ENCODE data around the gene SUFU. TPM values are rescaled to one million over a fixed set of nuclear protein-coding genes. Genes with fewer than 3 reads are reported as not detected.
A peak's percentile ranks its signal among the peaks of the same experiment; 100 is the strongest.

SUFU gene
- total and polyA plus RNA-seq, 2 experiments from 2014 or later: 2.8 to 5.6 TPM

DNA sequence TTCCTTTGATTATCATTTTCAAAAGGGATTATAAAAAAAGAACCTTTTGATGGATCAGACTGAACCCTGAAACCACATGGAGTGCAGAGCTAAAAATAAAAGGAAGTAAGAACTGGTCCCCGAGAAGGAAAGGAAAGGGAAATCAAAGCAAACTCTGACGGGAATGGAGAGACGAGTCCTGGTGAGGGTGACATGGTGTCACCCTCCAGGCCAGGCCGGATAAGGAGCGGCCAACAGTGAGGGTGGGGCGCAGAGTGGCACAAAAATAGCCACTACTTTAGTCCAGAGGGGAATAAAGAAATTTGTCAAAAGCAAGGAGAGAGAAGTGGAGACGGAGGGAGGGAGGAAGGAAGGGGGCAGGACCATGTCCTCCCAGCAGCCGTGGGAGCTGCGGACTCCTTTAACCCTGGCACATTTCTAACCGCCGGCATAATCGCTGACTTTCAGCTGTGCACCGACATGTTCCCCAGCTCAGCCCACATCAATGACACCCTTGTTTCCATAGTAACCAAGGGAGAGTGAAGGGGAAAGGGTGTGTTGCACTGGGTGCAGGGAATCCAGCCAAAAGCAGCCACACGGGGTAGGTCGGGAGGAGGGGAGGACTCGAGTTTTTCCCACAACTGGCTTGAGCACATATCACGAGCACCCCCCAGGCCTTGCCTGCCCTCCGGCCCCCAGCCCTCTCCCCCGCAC is 170.2 kb downstream of the SUFU start:
- DNase-seq (ENCODE audit: low spot score): peak; percentile 72

DNA sequence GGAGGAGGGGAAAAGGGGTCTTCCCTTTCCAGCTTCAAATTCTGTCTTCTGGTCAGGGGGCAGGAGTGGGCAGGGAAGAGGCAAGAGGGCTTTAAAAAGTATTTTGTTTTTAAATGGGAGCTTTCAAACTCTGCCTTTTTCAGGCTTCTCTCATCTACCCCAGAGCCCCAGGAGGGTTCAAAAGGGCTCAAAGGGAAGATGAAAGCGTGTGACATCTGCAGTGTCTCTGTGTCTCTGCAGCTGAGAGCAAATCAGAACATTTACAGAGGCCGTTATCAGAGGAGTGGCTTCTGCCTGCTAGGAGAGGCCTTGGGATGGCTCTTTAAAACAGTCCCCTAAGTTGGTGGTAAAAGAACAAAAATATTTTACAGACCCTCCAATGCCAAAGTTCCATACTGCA is 170.8 kb downstream of the SUFU start:
- peaks cover 84% of the 10 kb centered on the region for H3K4me1 Mint-ChIP-seq
- Histone ChIP-seq H3K4me1 (ENCODE audit: insufficient read depth) (peaks cover 77% of the 10 kb centered on the region), H3K9me2 (ENCODE audit: insufficient read depth) (no peaks in the 10 kb centered on the region), H2AFZ (no peak overlapping the region), H3K79me2 (replicated peaks; ENCODE audit: insufficient read depth) (no peaks in the 10 kb centered on the region), H3K4me3 (peak overlapping the region; percentile 40; the same call in 1 of the 2 replicates), H3K4me2 (peak overlapping the region; percentile 46), H4K20me1 (replicated peaks; ENCODE audit: insufficient read depth) (no peaks in the 10 kb centered on the region; the same call in 1 of the 2 replicates), H3K36me3 (ENCODE audit: insufficient read depth) (no peaks in the 10 kb centered on the region), H3K27me3 (ENCODE audit: insufficient read depth) (no peaks in the 10 kb centered on the region), H3K27ac (ENCODE audit: low read depth) (0 out of 2 replicates have a peak overlapping the region, but pooled peaks have one; percentile 50), H3F3A (replicated peaks; ENCODE audit: low read depth) (peaks cover 32% of the 10 kb centered on the region)
- no peak overlapping the region for H3K27ac Mint-ChIP-seq
- H3K9me3 Mint-ChIP-seq: no peaks in the 10 kb centered on the region
- no peak for TF ChIP-seq ZNF331 (CRISPR knock-in tag; IDR thresholded peaks at IDR 0.05; ENCODE audit: low read depth)
- TF ChIP-seq, protein P1, sequence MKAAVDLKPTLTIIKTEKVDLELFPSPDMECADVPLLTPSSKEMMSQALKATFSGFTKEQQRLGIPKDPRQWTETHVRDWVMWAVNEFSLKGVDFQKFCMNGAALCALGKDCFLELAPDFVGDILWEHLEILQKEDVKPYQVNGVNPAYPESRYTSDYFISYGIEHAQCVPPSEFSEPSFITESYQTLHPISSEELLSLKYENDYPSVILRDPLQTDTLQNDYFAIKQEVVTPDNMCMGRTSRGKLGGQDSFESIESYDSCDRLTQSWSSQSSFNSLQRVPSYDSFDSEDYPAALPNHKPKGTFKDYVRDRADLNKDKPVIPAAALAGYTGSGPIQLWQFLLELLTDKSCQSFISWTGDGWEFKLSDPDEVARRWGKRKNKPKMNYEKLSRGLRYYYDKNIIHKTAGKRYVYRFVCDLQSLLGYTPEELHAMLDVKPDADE (IDR thresholded peaks at IDR 0.05): no peak
- DNase-seq (ENCODE audit: low spot score): no peak
- ATAC-seq: no peak
- no peaks in the 10 kb centered on the region; the same call in 2 of the 3 replicates for H3K36me3 Mint-ChIP-seq (ENCODE audit: low read depth)
- peaks cover 21% of the 10 kb centered on the region for H3K27me3 Mint-ChIP-seq (ENCODE audit: insufficient read depth, low read depth, poor library complexity)
- H3K4me3 Mint-ChIP-seq: peak overlapping the region; percentile 13; the same call in 2 of the 3 replicates

More for the DNA sequence above, 170.2 kb downstream of the SUFU start:
- no peaks in the 10 kb centered on the region for H3K27me3 ChIP-seq (ENCODE audit: insufficient read depth)
- no peak overlapping the region; the same call in 1 of the 2 replicates for H2AFZ ChIP-seq
- Mint-ChIP-seq H3K4me1 (peaks cover 80% of the 10 kb centered on the region), H3K9me3 (no peaks in the 10 kb centered on the region), H3K27me3 (ENCODE audit: insufficient read depth, low read depth, poor library complexity) (peaks cover 21% of the 10 kb centered on the region), H3K4me3 (peak overlapping the region; percentile 51), H3K27ac (no peak overlapping the region), H3K36me3 (ENCODE audit: low read depth) (no peaks in the 10 kb centered on the region; the same call in 2 of the 3 replicates)
- ATAC-seq: peak; percentile 11
- peak overlapping the region; percentile 40; the same call in 1 of the 2 replicates for H3K4me3 ChIP-seq
- TF ChIP-seq, protein P2, sequence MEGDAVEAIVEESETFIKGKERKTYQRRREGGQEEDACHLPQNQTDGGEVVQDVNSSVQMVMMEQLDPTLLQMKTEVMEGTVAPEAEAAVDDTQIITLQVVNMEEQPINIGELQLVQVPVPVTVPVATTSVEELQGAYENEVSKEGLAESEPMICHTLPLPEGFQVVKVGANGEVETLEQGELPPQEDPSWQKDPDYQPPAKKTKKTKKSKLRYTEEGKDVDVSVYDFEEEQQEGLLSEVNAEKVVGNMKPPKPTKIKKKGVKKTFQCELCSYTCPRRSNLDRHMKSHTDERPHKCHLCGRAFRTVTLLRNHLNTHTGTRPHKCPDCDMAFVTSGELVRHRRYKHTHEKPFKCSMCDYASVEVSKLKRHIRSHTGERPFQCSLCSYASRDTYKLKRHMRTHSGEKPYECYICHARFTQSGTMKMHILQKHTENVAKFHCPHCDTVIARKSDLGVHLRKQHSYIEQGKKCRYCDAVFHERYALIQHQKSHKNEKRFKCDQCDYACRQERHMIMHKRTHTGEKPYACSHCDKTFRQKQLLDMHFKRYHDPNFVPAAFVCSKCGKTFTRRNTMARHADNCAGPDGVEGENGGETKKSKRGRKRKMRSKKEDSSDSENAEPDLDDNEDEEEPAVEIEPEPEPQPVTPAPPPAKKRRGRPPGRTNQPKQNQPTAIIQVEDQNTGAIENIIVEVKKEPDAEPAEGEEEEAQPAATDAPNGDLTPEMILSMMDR (conservative IDR thresholded peaks at IDR 0.05; ENCODE audit: low read depth in 2 of 2): no peak
- TF ChIP-seq ZNF331 (CRISPR knock-in tag; IDR thresholded peaks at IDR 0.05; ENCODE audit: low read depth) (no peak), ZNF114 (CRISPR knock-in tag; IDR thresholded peaks at IDR 0.05) (no peak), CREB1 (CRISPR knock-in tag; IDR thresholded peaks at IDR 0.05; ENCODE audit: low read depth) (no peak)
- H3F3A ChIP-seq (replicated peaks; ENCODE audit: low read depth): peaks cover 28% of the 10 kb centered on the region
- no peaks in the 10 kb centered on the region for H3K36me3 ChIP-seq (ENCODE audit: insufficient read depth)
- H3K79me2 ChIP-seq (replicated peaks; ENCODE audit: insufficient read depth): no peaks in the 10 kb centered on the region
- H3K27ac ChIP-seq (ENCODE audit: low read depth): 0 out of 2 replicates have a peak overlapping the region, but pooled peaks have one; percentile 6
- H3K4me2 ChIP-seq: peak overlapping the region; percentile 46
- no peaks in the 10 kb centered on the region for H3K9me2 ChIP-seq (ENCODE audit: insufficient read depth)
- H4K20me1 ChIP-seq (replicated peaks; ENCODE audit: insufficient read depth): no peaks in the 10 kb centered on the region; the same call in 1 of the 2 replicates
- peaks cover 77% of the 10 kb centered on the region for H3K4me1 ChIP-seq (ENCODE audit: insufficient read depth)
